C4-2B (cell line): Measurements from ENCODE around the gene MARCHF6.
"Not testable (repeated sequence)": the region's sequence is repeated elsewhere in the genome, so short reads cannot be mapped to it uniquely, and the experiment has no call there.

Experiments
- H3K27ac ChIP-seq: fragments of 450-650 bp; 2 replicates; pipeline ENCODE4 v1.5.1; 2017
- ZFX ChIP-seq: fragments of 450-650 bp; IDR thresholded peaks from 2 replicates; pipeline ENCODE4 v1.6.1; 2017
- TF ChIP-seq, protein P1 (sequence below): fragments of 450-650 bp; conservative IDR thresholded peaks from 2 replicates; pipeline ENCODE4 v1.5.1; 2017; ENCODE audit warnings: mild to moderate bottlenecking

Gene MARCHF6

DNA sequence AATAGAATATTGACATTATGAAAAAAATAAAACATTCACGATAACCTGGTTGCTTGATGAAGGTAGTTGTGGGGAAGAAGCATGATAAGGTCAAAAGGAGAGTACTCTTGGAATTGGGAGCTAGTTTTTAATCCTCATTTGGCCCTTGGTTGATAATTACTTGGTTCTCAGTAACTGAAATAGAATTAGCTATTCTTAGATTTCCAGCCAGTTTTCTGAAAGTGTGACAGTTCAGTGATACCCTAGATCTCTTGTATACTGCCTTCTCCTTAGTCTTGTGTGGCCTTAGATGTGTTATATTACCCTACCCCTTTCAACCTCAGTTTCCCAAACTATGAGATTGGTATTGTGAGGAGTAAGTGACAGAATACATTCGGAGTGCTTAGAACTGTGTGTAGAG, 17.4 kb downstream of the MARCHF6 start:
- TF ChIP-seq, protein P1, sequence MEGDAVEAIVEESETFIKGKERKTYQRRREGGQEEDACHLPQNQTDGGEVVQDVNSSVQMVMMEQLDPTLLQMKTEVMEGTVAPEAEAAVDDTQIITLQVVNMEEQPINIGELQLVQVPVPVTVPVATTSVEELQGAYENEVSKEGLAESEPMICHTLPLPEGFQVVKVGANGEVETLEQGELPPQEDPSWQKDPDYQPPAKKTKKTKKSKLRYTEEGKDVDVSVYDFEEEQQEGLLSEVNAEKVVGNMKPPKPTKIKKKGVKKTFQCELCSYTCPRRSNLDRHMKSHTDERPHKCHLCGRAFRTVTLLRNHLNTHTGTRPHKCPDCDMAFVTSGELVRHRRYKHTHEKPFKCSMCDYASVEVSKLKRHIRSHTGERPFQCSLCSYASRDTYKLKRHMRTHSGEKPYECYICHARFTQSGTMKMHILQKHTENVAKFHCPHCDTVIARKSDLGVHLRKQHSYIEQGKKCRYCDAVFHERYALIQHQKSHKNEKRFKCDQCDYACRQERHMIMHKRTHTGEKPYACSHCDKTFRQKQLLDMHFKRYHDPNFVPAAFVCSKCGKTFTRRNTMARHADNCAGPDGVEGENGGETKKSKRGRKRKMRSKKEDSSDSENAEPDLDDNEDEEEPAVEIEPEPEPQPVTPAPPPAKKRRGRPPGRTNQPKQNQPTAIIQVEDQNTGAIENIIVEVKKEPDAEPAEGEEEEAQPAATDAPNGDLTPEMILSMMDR: no peak
- TF ChIP-seq ZFX: no peak
- H3K27ac ChIP-seq: no peak overlapping the region

DNA sequence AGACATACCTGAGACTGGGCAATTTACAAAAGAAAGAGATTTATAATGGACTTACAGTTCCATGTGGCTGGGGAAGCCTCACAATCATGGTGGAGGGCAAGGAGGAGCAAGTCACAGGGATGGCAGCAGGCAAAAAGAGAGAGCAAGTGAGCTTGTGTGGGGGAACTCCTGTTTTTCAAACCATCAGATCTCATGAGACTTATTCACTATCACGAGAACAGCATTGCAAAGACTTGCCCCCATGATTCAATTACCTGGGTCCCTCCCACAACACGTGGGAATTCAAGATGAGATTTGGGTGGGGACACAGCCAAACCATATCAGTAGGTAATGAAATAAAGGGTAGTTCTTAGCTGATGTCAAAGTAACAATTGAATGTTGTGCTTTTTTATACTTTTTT, 17.9 kb downstream of the MARCHF6 start:
- H3K27ac ChIP-seq: not testable (repeated sequence)

DNA sequence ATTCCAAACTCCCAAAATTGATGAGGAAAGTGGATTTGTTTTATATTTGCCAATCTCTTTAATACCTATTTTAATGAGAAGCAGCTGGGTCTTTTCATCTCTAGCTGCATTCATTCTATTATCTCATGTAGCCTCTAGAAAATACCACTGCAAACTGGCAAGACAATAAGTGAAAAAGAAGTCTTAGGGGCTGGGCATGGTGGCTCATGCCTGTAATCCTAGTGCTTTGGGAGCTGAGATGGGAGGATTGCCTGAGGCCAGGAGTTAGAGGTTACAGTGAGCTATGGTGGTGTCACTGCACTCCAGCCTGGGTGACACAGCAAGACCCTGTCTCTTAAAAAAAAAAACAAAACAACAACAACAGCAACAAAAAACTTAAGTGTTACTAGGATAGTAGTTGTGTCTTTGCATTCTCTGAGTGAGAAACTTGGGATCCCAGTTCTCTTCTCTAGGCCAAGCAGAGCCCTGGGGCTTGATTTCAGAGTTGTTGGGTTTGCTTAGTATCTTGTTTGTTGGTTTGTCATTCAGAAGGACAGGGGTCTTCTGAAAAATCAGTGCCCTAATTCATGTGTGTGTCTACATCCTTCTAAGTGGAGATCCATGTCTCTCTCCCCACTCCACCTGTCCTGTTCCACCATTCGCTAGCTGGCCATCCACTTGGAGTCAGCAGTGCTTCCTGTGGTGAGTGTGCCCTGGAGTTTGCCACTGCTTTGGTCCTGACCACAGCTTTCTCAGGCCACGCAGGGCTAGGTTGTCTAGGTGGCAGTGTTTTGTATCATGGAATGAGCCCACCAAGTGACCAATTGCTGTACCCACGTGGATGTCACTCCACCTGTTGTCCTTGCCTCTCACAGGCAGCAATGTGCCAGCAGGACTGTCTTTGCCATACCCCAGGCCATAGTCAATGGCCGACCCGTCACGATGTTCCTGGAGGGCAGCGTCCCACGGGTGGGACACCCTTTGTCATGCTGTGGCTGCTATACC, 19.5 kb downstream of the MARCHF6 start:
- TF ChIP-seq ZFX: no peak
- TF ChIP-seq, protein P1: no peak
- H3K27ac ChIP-seq: no peak overlapping the region

DNA sequence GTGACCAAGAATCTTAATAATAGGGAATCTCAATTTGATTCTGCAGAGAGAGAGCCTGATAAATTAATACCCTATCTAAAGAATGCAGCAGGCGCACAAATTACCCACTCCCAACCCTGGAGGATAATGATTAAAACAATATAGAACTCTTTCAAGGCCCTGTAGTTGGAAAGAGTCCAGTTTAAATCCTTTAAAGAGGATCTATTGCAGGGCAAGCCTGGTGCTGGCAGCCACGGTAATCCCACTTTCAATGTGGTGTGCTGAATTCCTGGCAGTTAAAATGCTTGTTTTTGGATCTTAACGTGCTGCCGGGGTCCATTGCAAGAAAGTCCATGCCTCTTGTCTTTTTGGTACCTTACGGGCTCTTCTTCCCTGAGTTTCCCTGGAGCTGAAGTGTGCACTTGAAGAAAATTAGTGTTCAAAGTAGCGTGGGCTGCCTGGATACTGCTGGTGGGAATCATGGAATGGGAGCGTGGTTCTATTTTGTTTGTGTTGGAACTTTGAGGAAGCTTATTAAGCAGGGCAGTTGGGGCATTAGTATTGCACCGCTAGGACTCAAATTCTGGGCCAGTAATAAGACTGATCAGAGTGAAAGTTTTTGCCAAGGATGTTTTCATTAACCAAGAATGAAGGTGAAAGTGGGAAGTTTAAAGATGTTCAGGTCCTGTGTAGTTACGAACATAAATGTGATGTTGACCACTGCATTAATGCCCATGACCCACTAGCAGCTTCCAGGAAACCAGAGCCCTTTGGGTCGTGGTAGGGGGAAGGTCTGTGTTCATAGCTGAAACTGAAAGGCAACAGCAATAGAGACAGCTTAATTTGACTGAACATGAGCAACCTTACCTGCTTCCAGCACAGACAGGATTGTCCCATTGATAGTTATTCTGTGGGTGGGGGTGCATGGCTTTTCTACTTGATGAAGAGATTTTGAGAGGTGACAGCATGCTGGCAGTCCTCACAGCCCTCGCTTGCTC, 20.8 kb downstream of the MARCHF6 start:
- TF ChIP-seq, protein P1: no peak
- TF ChIP-seq ZFX: no peak
- H3K27ac ChIP-seq: no peak overlapping the region

DNA sequence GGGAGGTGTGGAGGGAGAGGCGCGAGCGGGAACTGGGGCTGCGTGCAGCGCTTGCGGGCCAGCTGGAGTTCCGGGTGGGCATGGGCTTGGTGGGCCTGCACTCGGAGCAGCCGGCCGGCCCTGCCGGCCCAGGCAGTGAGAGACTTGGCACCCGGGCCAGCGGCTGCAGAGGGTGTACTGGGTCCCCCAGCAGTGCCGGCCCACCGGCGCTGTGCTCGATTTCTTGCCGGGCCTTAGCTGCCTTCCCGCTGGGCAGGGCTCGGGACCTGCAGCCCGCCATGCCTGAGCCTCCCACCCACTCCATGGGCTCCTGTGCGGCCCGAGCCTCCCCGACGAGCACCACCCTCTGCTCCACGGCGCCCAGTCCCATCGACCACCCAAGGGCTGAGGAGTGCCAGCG, 21.7 kb downstream of the MARCHF6 start:
- H3K27ac ChIP-seq: not testable (repeated sequence)

DNA sequence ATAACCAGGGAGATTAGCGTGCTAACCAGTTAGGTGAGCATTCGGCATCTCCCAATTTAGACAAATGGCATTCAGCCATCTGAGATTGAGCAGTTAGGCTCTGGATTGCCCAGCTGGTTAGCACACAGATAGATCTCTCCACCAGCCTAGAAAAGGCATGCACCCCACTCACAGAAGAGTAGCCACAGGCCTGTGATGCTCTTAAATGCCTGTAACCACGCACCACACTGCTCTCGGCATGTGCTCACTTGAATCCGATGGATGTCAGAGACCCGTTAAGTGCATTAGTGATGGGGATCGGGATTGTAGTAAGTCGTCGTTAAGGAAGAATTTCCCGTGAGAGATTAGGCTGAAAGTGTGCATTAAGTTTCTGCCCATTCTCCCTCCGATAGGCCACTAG, 23.0 kb downstream of the MARCHF6 start:
- no peak for TF ChIP-seq ZFX
- TF ChIP-seq, protein P1: no peak
- H3K27ac ChIP-seq: no peak overlapping the region

DNA sequence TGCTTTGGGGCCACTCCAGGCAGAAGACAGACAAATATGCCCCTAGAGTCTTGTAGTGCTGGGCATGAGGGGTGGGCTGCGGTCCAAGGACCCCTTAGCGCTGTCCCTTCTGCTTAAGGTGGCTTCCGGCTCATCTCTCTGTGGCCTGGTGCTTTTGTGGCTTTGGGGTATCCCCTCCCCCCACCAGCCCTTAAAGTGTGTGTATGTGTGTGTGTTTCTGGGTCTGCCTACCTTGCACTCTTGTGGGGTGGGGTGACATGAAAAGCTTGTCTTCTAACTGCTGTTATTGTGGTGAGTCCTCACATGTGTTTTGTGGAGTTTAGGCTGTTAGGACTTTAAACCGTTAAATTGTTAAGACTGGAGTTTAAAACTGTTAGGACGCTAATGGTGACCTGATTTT, 23.6 kb downstream of the MARCHF6 start:
- TF ChIP-seq, protein P1: no peak
- TF ChIP-seq ZFX: no peak
- H3K27ac ChIP-seq: no peak overlapping the region

DNA sequence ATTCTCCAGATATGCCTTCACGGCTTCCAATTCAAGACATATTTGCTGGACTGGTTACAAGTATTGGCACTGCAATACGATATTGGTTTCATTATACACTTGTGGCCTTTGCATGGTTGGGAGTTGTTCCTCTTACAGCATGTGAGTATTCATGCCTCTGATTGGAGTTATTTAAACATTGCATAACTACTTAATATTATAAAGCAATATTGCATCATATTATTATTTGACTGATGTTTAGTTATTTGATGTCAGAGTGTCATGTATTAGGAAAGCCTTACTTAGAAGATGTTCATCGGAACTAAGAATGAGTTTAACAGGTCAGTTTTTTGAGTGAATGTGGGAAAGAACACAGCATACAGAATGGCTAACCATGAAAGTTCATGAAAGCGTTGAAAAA, 28.3 kb downstream of the MARCHF6 start:
- TF ChIP-seq ZFX: no peak
- TF ChIP-seq, protein P1: no peak
- no peak overlapping the region for H3K27ac ChIP-seq
